H1 (cell line): Measurements from ENCODE around the gene RASSF5. TPM values are rescaled to one million over a fixed set of nuclear protein-coding genes. Genes with fewer than 3 reads are reported as not detected.

Experiments used
- ASH2L ChIP-seq: fragments of 200-600, 300-600 bp; sonication (generic); IDR thresholded peaks from one replicate; pipeline ENCODE4 v1.7.1; 2017; ENCODE audit warnings: low read length
- BRCA1 ChIP-seq: IDR thresholded peaks from 2 replicates; pipeline ENCODE4 v1.6.1; 2012; ENCODE audit warnings: low read depth, low read length, improper control_type of control experiment
- NRF1 ChIP-seq: IDR thresholded peaks from 2 replicates; pipeline ENCODE4 v1.6.1; 2011; ENCODE audit warnings: mild to moderate bottlenecking, low read depth, low read length, improper control_type of control experiment
- POLR2A ChIP-seq, 2 experiments: IDR thresholded peaks; 1 replicate in 1 of 2; 2 replicates in 1 of 2; pipeline ENCODE4 v1.6.1; 2011; ENCODE audit warnings: low read depth in 2 of 2, low read length in 2 of 2, mild to moderate bottlenecking in 2 of 2; ENCODE audit errors: control extremely low read depth in 1 of 2
- RBBP5 ChIP-seq: IDR thresholded peaks from 2 replicates; pipeline ENCODE4 v1.7.1; 2012; ENCODE audit warnings: low read depth, mild to moderate bottlenecking, inconsistent platforms, low read length, moderate library complexity, borderline replicate concordance
- RFX5 ChIP-seq: IDR thresholded peaks from 2 replicates; pipeline ENCODE4 v1.6.1; 2011; ENCODE audit warnings: low read depth, low read length, improper control_type of control experiment, borderline replicate concordance
- polyA plus RNA-seq, 7 experiments: library from polyadenylated mRNA; depleted of rRNA in 3 of 7; stranded (reverse) in 5 of 7; unstranded in 2 of 7; fragments of >200 nt in 5 of 7; fragments of 200-250 nt in 2 of 7; gene quantifications; 1 replicate in 5 of 7; 2 replicates in 1 of 7; 4 replicates in 1 of 7; pipeline versions ENCODE4 v1.2.1 to v1.2.3, GENCODE V29; 2011 to 2013; ENCODE audit warnings: missing spikeins in 2 of 7, mixed read lengths in 2 of 7
- total RNA-seq: library from RNA; stranded (reverse); fragmentation: NEBNext Ultra II Directional; extraction: Animal tissue kit (Norgen Biotek cat#: 25700); gene quantifications from 2 replicates; pipeline ENCODE4 v1.2.1, GENCODE V29; 2021
- TF ChIP-seq, protein P1 (sequence below): IDR thresholded peaks from 2 replicates; pipeline ENCODE4 v1.6.1; 2012; ENCODE audit warnings: inconsistent platforms

The RASSF5 gene
- total and polyA plus RNA-seq, 2 of the 8 experiments (the other 6 are each of a cell fraction or from before 2014, with no cell fraction given) = 0.82 to 1.8 TPM

DNA sequence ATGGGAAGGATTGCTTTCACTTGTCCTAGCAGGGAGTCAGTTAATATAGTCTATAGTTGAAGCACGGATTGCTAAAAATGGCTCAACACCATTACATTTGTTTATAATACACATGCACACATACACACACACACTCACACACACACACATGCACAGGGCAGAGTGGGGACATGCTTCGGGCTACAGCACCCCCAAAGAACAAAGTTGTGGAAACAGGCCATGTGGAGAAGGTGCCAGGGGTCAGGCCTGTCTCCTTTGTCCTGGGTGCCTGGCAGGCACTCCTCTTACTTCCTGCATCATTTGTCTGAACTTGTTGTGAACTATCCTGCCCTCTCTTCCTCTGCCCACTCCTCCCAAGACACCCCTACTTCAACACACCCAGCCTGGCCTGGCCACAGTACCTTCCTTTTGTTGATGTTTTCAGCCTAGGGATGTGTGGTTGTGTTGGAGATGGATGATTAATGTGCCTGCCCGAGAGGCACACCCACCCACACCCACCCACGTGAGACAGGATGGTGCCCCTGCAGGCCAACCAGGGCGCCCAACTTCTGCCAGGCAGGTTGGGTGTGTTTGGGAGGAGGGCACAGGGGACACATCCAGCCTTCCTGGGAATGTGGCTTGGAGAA, 17.5 kb downstream of the RASSF5 start (continued):
- TF ChIP-seq RBBP5 = no peak
- TF ChIP-seq BRCA1 = no peak
- no peak for TF ChIP-seq POLR2A (IDR thresholded peaks at IDR 0.05; ENCODE audit: control extremely low read depth in 1 of 2, low read depth in 2 of 2, low read length in 2 of 2)
- TF ChIP-seq, protein P1, sequence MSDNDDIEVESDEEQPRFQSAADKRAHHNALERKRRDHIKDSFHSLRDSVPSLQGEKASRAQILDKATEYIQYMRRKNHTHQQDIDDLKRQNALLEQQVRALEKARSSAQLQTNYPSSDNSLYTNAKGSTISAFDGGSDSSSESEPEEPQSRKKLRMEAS = no peak
- TF ChIP-seq NRF1 = no peak
- no peak for TF ChIP-seq ASH2L
- TF ChIP-seq RFX5 = no peak
